ENCODE data around the gene AK2.

AK2 gene

DNA sequence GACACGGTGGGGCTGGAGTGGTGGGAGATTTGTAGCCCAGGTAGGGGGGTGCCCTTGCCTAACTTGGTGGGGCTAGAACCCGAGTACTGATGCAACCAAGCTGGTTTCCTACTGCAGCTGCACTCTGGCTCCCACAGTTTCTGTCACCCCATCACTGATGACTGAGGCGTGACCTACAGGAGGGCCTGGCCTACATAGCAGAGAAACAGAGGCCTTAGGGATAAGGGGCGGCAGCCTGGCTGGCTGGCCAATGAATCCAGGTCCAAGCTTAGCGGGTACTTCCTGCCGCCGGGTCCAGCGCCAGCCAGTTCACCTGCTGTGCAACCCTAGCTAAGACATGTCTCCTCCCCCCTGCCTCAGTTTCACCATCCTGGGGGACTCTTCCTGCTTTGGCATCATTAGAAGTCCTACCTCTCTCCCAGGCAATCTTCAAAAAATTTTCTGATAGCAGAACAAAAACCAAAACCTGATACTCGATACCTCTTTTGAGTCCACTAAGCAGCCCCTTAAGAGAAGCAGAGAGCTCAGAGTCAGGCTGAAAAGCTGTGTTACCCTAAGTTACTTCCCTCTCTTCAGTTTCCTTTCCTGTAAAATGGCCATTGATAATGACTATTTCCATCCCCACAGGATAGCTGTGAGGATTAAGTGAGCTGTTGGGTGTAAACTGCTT is 44.7 kb downstream of the AK2 start:
- no peak for DNase-seq
- peaks cover 28% of the 10 kb centered on the region for H3F3A ChIP-seq (ENCODE audit: insufficient read depth, low read length)
- H3K27ac ChIP-seq (ENCODE audit: low read length) = peak overlapping the region; percentile 67; the same call in 1 of the 2 replicates
- H3K9ac ChIP-seq (ENCODE audit: low read length) = peak overlapping the region; percentile 11; the same call in 1 of the 2 replicates
- H3K4me2 ChIP-seq (ENCODE audit: low read depth, low read length) = peak overlapping the region; percentile 76
- peaks cover 32% of the 10 kb centered on the region for H3K4me1 ChIP-seq (ENCODE audit: low read length)
- H3K4me3 ChIP-seq (ENCODE audit: low read length) = peak overlapping the region; percentile 24; the same call in 1 of the 2 replicates
- no peaks in the 10 kb centered on the region for H3K79me2 ChIP-seq (ENCODE audit: low read length)
- no peaks in the 10 kb centered on the region for H3K9me2 ChIP-seq (replicated peaks; ENCODE audit: insufficient read depth, low read length)
- TF ChIP-seq EZH2phosphoT487 (IDR thresholded peaks at IDR 0.05; ENCODE audit: low read length) (no peak), EZH2 (optimal IDR thresholded peaks at IDR 0.05; ENCODE audit: low read depth, low read length) (no peak)
- TF ChIP-seq, protein P1, sequence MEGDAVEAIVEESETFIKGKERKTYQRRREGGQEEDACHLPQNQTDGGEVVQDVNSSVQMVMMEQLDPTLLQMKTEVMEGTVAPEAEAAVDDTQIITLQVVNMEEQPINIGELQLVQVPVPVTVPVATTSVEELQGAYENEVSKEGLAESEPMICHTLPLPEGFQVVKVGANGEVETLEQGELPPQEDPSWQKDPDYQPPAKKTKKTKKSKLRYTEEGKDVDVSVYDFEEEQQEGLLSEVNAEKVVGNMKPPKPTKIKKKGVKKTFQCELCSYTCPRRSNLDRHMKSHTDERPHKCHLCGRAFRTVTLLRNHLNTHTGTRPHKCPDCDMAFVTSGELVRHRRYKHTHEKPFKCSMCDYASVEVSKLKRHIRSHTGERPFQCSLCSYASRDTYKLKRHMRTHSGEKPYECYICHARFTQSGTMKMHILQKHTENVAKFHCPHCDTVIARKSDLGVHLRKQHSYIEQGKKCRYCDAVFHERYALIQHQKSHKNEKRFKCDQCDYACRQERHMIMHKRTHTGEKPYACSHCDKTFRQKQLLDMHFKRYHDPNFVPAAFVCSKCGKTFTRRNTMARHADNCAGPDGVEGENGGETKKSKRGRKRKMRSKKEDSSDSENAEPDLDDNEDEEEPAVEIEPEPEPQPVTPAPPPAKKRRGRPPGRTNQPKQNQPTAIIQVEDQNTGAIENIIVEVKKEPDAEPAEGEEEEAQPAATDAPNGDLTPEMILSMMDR (IDR thresholded peaks at IDR 0.05; ENCODE audit: low read length) = no peak
- no peaks in the 10 kb centered on the region for H3K36me3 ChIP-seq (replicated peaks; ENCODE audit: insufficient read depth, low read length)
- no peaks in the 10 kb centered on the region for H3K9me3 ChIP-seq (replicated peaks; ENCODE audit: insufficient read depth, low read length)
- peak overlapping the region; percentile 49; the same call in 1 of the 2 replicates for H2AFZ ChIP-seq (ENCODE audit: low read length)
- no peaks in the 10 kb centered on the region for H3K27me3 ChIP-seq (replicated peaks; ENCODE audit: insufficient read depth, low read length)
- no peaks in the 10 kb centered on the region for H4K20me1 ChIP-seq (ENCODE audit: insufficient read depth, low read length)

- peaks cover 32% of the 10 kb centered on the region for H3K4me1 ChIP-seq (ENCODE audit: low read length)
- no peak overlapping the region for H3K9ac ChIP-seq (ENCODE audit: low read length)
- TF ChIP-seq EZH2 (optimal IDR thresholded peaks at IDR 0.05; ENCODE audit: low read depth, low read length) (no peak), EZH2phosphoT487 (IDR thresholded peaks at IDR 0.05; ENCODE audit: low read length) (no peak)
- TF ChIP-seq, protein P1 (IDR thresholded peaks at IDR 0.05; ENCODE audit: low read length) = no peak
- no peaks in the 10 kb centered on the region for H4K20me1 ChIP-seq (ENCODE audit: insufficient read depth, low read length)
- no peak overlapping the region for H3K4me3 ChIP-seq (ENCODE audit: low read length)
- no peaks in the 10 kb centered on the region for H3K9me2 ChIP-seq (replicated peaks; ENCODE audit: insufficient read depth, low read length)
- DNase-seq = no peak
- H3K79me2 ChIP-seq (ENCODE audit: low read length) = no peaks in the 10 kb centered on the region
- peak overlapping the region; percentile 67; the same call in 1 of the 2 replicates for H3K27ac ChIP-seq (ENCODE audit: low read length)
- no peaks in the 10 kb centered on the region for H3K9me3 ChIP-seq (replicated peaks; ENCODE audit: insufficient read depth, low read length)
- H2AFZ ChIP-seq (ENCODE audit: low read length) = no peak overlapping the region
- no peaks in the 10 kb centered on the region for H3K27me3 ChIP-seq (replicated peaks; ENCODE audit: insufficient read depth, low read length)
- peaks cover 28% of the 10 kb centered on the region for H3F3A ChIP-seq (ENCODE audit: insufficient read depth, low read length)
- H3K4me2 ChIP-seq (ENCODE audit: low read depth, low read length) = peak overlapping the region; percentile 76; the same call in 1 of the 2 replicates
- H3K36me3 ChIP-seq (replicated peaks; ENCODE audit: insufficient read depth, low read length) = no peaks in the 10 kb centered on the region
These were observed 45.3 kb downstream of the AK2 start for GRCh38 chr1:32991386-32991785.

- Histone ChIP-seq H3K9ac (ENCODE audit: low read length) (no peak overlapping the region), H3K79me2 (ENCODE audit: low read length) (no peaks in the 10 kb centered on the region), H3K4me3 (ENCODE audit: low read length) (no peak overlapping the region), H3K4me2 (ENCODE audit: low read depth, low read length) (no peak overlapping the region), H3F3A (ENCODE audit: insufficient read depth, low read length) (peaks cover 28% of the 10 kb centered on the region), H3K27ac (ENCODE audit: low read length) (no peak overlapping the region), H3K9me3 (replicated peaks; ENCODE audit: insufficient read depth, low read length) (no peaks in the 10 kb centered on the region), H3K9me2 (replicated peaks; ENCODE audit: insufficient read depth, low read length) (no peaks in the 10 kb centered on the region), H3K4me1 (ENCODE audit: low read length) (peaks cover 32% of the 10 kb centered on the region), H3K36me3 (replicated peaks; ENCODE audit: insufficient read depth, low read length) (no peaks in the 10 kb centered on the region), H2AFZ (ENCODE audit: low read length) (no peak overlapping the region), H4K20me1 (ENCODE audit: insufficient read depth, low read length) (no peaks in the 10 kb centered on the region), H3K27me3 (replicated peaks; ENCODE audit: insufficient read depth, low read length) (no peaks in the 10 kb centered on the region)
- TF ChIP-seq EZH2phosphoT487 (IDR thresholded peaks at IDR 0.05; ENCODE audit: low read length) = no peak
- DNase-seq = no peak
These were observed 45.8 kb downstream of the AK2 start for GRCh38 chr1:32990887-32991286.

Measured in MM.1S (cell line).